Mesenchymal stem cell (in vitro differentiated cells and primary cell): ENCODE data around the gene PPIG.

ENCODE experiments used
- DNase-seq: peaks from one replicate; pipeline ENCODE4 v3.0.0-alpha.2; 2013
- H2AFZ ChIP-seq: one replicate; pipeline ENCODE4 v1.6.1; 2013; ENCODE audit warnings: low read depth, mild to moderate bottlenecking, control low read depth, inconsistent platforms, low read length, moderate library complexity
- H2AK5ac ChIP-seq: 2 replicates; pipeline ENCODE4 v1.6.1; 2013; ENCODE audit warnings: low read length, moderate library complexity, mild to moderate bottlenecking, inconsistent platforms; ENCODE audit not compliant: severe bottlenecking
- H2BK120ac ChIP-seq: one replicate; pipeline ENCODE4 v1.6.1; 2013; ENCODE audit warnings: low read depth, mild to moderate bottlenecking, inconsistent platforms, low read length, moderate library complexity
- H2BK12ac ChIP-seq, 2 experiments: one replicate each; pipeline ENCODE4 v1.6.1; 2013; ENCODE audit warnings: inconsistent platforms in 2 of 2, low read length in 2 of 2, mild to moderate bottlenecking in 2 of 2, moderate library complexity in 2 of 2, control low read depth in 1 of 2
- H2BK15ac ChIP-seq: one replicate; pipeline ENCODE4 v1.6.1; 2013; ENCODE audit warnings: mild to moderate bottlenecking, low read depth, inconsistent platforms; ENCODE audit not compliant: poor library complexity, severe bottlenecking
- H2BK5ac ChIP-seq: 2 replicates; pipeline ENCODE4 v1.6.1; 2013; ENCODE audit warnings: low read depth, mild to moderate bottlenecking, low read length, control low read depth, inconsistent platforms; ENCODE audit not compliant: poor library complexity, severe bottlenecking
- H3K14ac ChIP-seq, 2 experiments: one replicate each; pipeline ENCODE4 v1.6.1; 2013; ENCODE audit warnings: inconsistent platforms in 2 of 2, low read length in 2 of 2, control low read depth in 1 of 2, mild to moderate bottlenecking in 1 of 2, moderate library complexity in 1 of 2
- H3K18ac ChIP-seq, 2 experiments: one replicate each; pipeline ENCODE4 v1.6.1; 2013; ENCODE audit warnings: inconsistent platforms in 2 of 2, low read length in 2 of 2, control low read depth in 1 of 2, low read depth in 1 of 2, mild to moderate bottlenecking in 1 of 2
- H3K23ac ChIP-seq, 2 experiments: one replicate each; pipeline ENCODE4 v1.6.1; 2013; ENCODE audit warnings: inconsistent platforms in 2 of 2, low read length in 2 of 2, mild to moderate bottlenecking in 2 of 2, moderate library complexity in 2 of 2, control low read depth in 1 of 2
- H3K27ac ChIP-seq: 2 replicates; pipeline ENCODE4 v1.5.1; 2013; ENCODE audit warnings: mild to moderate bottlenecking, moderate library complexity, low read length, control low read depth, inconsistent platforms; ENCODE audit not compliant: poor library complexity, severe bottlenecking
- H3K27me3 ChIP-seq, 2 experiments: 2 replicates each; pipeline versions ENCODE4 v1.6.1 to v1.7.0; 2013; ENCODE audit warnings: low read length in 2 of 2, mild to moderate bottlenecking in 2 of 2, moderate library complexity in 2 of 2, control low read depth in 1 of 2, inconsistent platforms in 1 of 2; ENCODE audit not compliant: control insufficient read depth in 1 of 2, insufficient read depth in 1 of 2
- H3K36me3 ChIP-seq, 2 experiments: 2 replicates each; pipeline versions ENCODE4 v1.6.1 to v1.7.0; 2013; ENCODE audit warnings: low read length in 2 of 2, control low read depth in 1 of 2, inconsistent platforms in 1 of 2, low read depth in 1 of 2, mild to moderate bottlenecking in 1 of 2; ENCODE audit not compliant: insufficient read depth in 2 of 2, control insufficient read depth in 1 of 2
- H3K4ac ChIP-seq, 2 experiments: one replicate each; pipeline ENCODE4 v1.6.1; 2013; ENCODE audit warnings: inconsistent platforms in 2 of 2, low read length in 2 of 2, mild to moderate bottlenecking in 2 of 2, moderate library complexity in 2 of 2, control low read depth in 1 of 2, low read depth in 1 of 2
- H3K4me1 ChIP-seq: 2 replicates; pipeline ENCODE4 v1.6.1; 2013; ENCODE audit warnings: low read depth, low read length, control low read depth; ENCODE audit not compliant: control insufficient read depth, insufficient read depth
- H3K4me2 ChIP-seq: 2 replicates; pipeline ENCODE4 v1.6.1; 2013; ENCODE audit warnings: low read length, mild to moderate bottlenecking, inconsistent platforms; ENCODE audit not compliant: poor library complexity, severe bottlenecking
- H3K4me3 ChIP-seq, 2 experiments: 2 replicates each; pipeline versions ENCODE4 v1.5.1 to v1.7.0; 2013; ENCODE audit warnings: low read length in 2 of 2, mild to moderate bottlenecking in 2 of 2, control low read depth in 1 of 2, low read depth in 1 of 2; ENCODE audit not compliant: insufficient read depth in 1 of 2
- H3K79me1 ChIP-seq: replicated peaks from 2 replicates; pipeline ENCODE4 v1.6.1; 2013; ENCODE audit warnings: mild to moderate bottlenecking, control low read depth, low read length, inconsistent platforms; ENCODE audit not compliant: poor library complexity, severe bottlenecking
- H3K9ac ChIP-seq: 2 replicates; pipeline ENCODE4 v1.7.0; 2013; ENCODE audit warnings: mild to moderate bottlenecking, low read length, moderate library complexity
- H3K9me3 ChIP-seq: 2 replicates; pipeline ENCODE4 v1.7.0; 2013; ENCODE audit warnings: mild to moderate bottlenecking, low read length; ENCODE audit not compliant: control insufficient read depth
- H4K8ac ChIP-seq: one replicate; pipeline ENCODE4 v1.6.1; 2013; ENCODE audit warnings: inconsistent platforms, mild to moderate bottlenecking, low read length, moderate library complexity
- H4K91ac ChIP-seq: one replicate; pipeline ENCODE4 v1.6.1; 2013; ENCODE audit warnings: mild to moderate bottlenecking, low read length, inconsistent platforms
- WGBS: methylation state at CpG from one replicate; pipeline ENCODE4 v1.1.7; 2013; ENCODE audit warnings: mixed read lengths; 5-methylcytosine and 5-hydroxymethylcytosine counted together

The PPIG gene

GRCh38 chr2:169653636-169654035 lies 69.5 kb downstream of the PPIG start:
- Histone ChIP-seq H3K27me3 (no peaks in the 10 kb centered on the region), H3K23ac (no peak overlapping the region), H3K4me2 (no peak overlapping the region), H3K9me3 (no peaks in the 10 kb centered on the region), H2AK5ac (no peak overlapping the region), H2BK120ac (no peak overlapping the region), H3K14ac (no peak overlapping the region), H3K4me1 (no peaks in the 10 kb centered on the region), H3K18ac (no peak overlapping the region), H3K9ac (no peak overlapping the region), H2BK15ac (no peak overlapping the region), H2AFZ (no peak overlapping the region), H3K36me3 (no peaks in the 10 kb centered on the region), H3K27ac (no peak overlapping the region), H4K91ac (no peak overlapping the region), H2BK12ac (no peak overlapping the region), H3K4me3 (no peak overlapping the region), H3K4ac (no peak overlapping the region), H3K79me1 (no peaks in the 10 kb centered on the region), H2BK5ac (no peak overlapping the region), H4K8ac (no peak overlapping the region)
- DNase-seq: no peak
- 84% methylated on average over 2 of the region's 3 CpGs for WGBS

GRCh38 chr2:169656164-169656563 lies 72.0 kb downstream of the PPIG start:
- no peak overlapping the region for H3K4ac ChIP-seq
- whole genome bisulfite sequencing: 83% methylated on average over 3 of the region's 3 CpGs
- no peak for DNase-seq
- H3K4me2 ChIP-seq: no peak overlapping the region
- H3K79me1 ChIP-seq: no peaks in the 10 kb centered on the region
- no peak overlapping the region for H2AFZ ChIP-seq
- H3K4me3 ChIP-seq: no peak overlapping the region
- no peak overlapping the region for H3K14ac ChIP-seq
- H3K36me3 ChIP-seq: no peaks in the 10 kb centered on the region
- H2BK12ac ChIP-seq: no peak overlapping the region
- H3K23ac ChIP-seq: no peak overlapping the region
- H2BK15ac ChIP-seq: no peak overlapping the region
- no peak overlapping the region for H3K27ac ChIP-seq
- no peak overlapping the region for H2BK120ac ChIP-seq
- no peak overlapping the region for H4K91ac ChIP-seq
- H2BK5ac ChIP-seq: no peak overlapping the region
- no peak overlapping the region for H3K9ac ChIP-seq
- no peaks in the 10 kb centered on the region for H3K9me3 ChIP-seq
- no peaks in the 10 kb centered on the region for H3K27me3 ChIP-seq
- H3K18ac ChIP-seq: no peak overlapping the region
- no peak overlapping the region for H2AK5ac ChIP-seq
- no peaks in the 10 kb centered on the region for H3K4me1 ChIP-seq
- no peak overlapping the region for H4K8ac ChIP-seq

- no peaks in the 10 kb centered on the region for H3K36me3 ChIP-seq
- no peak overlapping the region for H2BK15ac ChIP-seq
- no peak overlapping the region for H3K9ac ChIP-seq
- no peak overlapping the region for H2BK12ac ChIP-seq
- H3K23ac ChIP-seq: no peak overlapping the region
- DNase-seq: no peak
- no peaks in the 10 kb centered on the region for H3K27me3 ChIP-seq
- H3K27ac ChIP-seq: no peak overlapping the region
- H2BK120ac ChIP-seq: no peak overlapping the region
- H2AFZ ChIP-seq: no peak overlapping the region
- H2AK5ac ChIP-seq: no peak overlapping the region
- no peak overlapping the region for H3K4ac ChIP-seq
- H4K8ac ChIP-seq: no peak overlapping the region
- no peak overlapping the region for H4K91ac ChIP-seq
- no peak overlapping the region for H3K14ac ChIP-seq
- H2BK5ac ChIP-seq: no peak overlapping the region
- H3K9me3 ChIP-seq: no peaks in the 10 kb centered on the region
- H3K4me1 ChIP-seq: no peaks in the 10 kb centered on the region
- H3K4me3 ChIP-seq: no peak overlapping the region
- no peak overlapping the region for H3K4me2 ChIP-seq
- no peaks in the 10 kb centered on the region for H3K79me1 ChIP-seq
- H3K18ac ChIP-seq: no peak overlapping the region
- no CpG with 5 or more reads among the region's 1 CpG for WGBS
Observed at GRCh38 chr2:169658877-169659276, 74.7 kb downstream of the PPIG start.

GRCh38 chr2:169659320-169659719 lies 75.2 kb downstream of the PPIG start:
- H2BK5ac ChIP-seq: no peak overlapping the region
- no peak overlapping the region for H2AK5ac ChIP-seq
- no peaks in the 10 kb centered on the region for H3K36me3 ChIP-seq
- H3K23ac ChIP-seq: no peak overlapping the region
- no peaks in the 10 kb centered on the region for H3K4me1 ChIP-seq
- H2AFZ ChIP-seq: no peak overlapping the region
- H4K91ac ChIP-seq: no peak overlapping the region
- no peak overlapping the region for H2BK15ac ChIP-seq
- H3K9ac ChIP-seq: no peak overlapping the region
- no peak for DNase-seq
- 86% methylated on average over 1 of the region's 1 CpG for WGBS
- H3K14ac ChIP-seq: no peak overlapping the region
- H3K27me3 ChIP-seq: no peaks in the 10 kb centered on the region
- H3K4me2 ChIP-seq: no peak overlapping the region
- no peak overlapping the region for H2BK12ac ChIP-seq
- H4K8ac ChIP-seq: no peak overlapping the region
- no peak overlapping the region for H3K18ac ChIP-seq
- no peak overlapping the region for H2BK120ac ChIP-seq
- H3K4me3 ChIP-seq: no peak overlapping the region
- H3K27ac ChIP-seq: no peak overlapping the region
- no peaks in the 10 kb centered on the region for H3K9me3 ChIP-seq
- no peaks in the 10 kb centered on the region for H3K79me1 ChIP-seq
- H3K4ac ChIP-seq: no peak overlapping the region
